ENCODE measurements around the gene GLIPR1L1. TPM values are rescaled to one million over a fixed set of nuclear protein-coding genes. Genes with fewer than 3 reads are reported as not detected.

GLIPR1L1 gene
- total and polyA plus RNA-seq, 2 of the 4 experiments (the other 2 are of a cell fraction), result not detected

DNA sequence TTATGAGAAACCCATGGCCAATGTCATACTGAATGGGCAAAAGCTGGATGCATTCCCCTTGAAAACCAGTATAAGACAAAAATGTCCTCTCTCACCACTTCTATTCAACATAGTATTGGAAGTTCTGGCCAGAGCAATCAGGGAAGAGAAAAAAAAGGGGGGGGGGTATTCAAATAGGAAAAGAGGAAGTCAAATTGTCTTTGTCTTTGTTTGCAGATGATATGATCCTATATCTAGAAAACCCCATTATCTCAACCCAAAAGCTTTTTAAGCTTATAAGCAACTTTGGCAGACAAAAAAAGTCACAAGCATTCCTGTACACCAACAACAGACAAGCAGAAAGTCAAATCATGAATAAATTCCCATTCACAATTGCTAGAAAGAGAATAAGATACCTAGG is 19.5 kb downstream of the GLIPR1L1 start:
- Histone ChIP-seq H2AK5ac (ENCODE audit: low read depth, low read length) (no peak overlapping the region), H2BK120ac (ENCODE audit: low read depth, low read length) (no peak overlapping the region), H2BK20ac (ENCODE audit: low read depth, low read length) (no peak overlapping the region), H3K36me3 (ENCODE audit: control insufficient read depth, insufficient read depth, low read length) (no peaks in the 10 kb centered on the region), H3K23ac (ENCODE audit: low read depth, low read length) (no peak overlapping the region), H3K27ac (ENCODE audit: insufficient read depth, low read length) (no peak overlapping the region), H3K14ac (replicated peaks; ENCODE audit: low read depth, low read length) (no peak overlapping the region), H4K8ac (ENCODE audit: low read depth in 2 of 2, low read length in 2 of 2) (no peak overlapping the region), H3K4me2 (ENCODE audit: low read depth, low read length) (no peak overlapping the region), H3K9me1 (ENCODE audit: insufficient read depth, low read length) (no peaks in the 10 kb centered on the region), H3K79me1 (ENCODE audit: low read depth in 1 of 2, low read length in 2 of 2) (no peaks in the 10 kb centered on the region), H3K56ac (ENCODE audit: extremely low read depth, insufficient read depth, low read length) (no peak overlapping the region), H3K9ac (ENCODE audit: low read depth, low read length) (no peak overlapping the region), H3K9me3 (ENCODE audit: control insufficient read depth, insufficient read depth, low read length) (peaks cover 4% of the 10 kb centered on the region; the same call in 1 of the 2 replicates), H2BK5ac (ENCODE audit: low read depth, low read length, poor library complexity, severe bottlenecking) (no peak overlapping the region), H3K27me3 (ENCODE audit: control insufficient read depth, insufficient read depth, low read length) (no peaks in the 10 kb centered on the region), H4K5ac (ENCODE audit: low read depth, low read length) (no peak overlapping the region), H4K20me1 (ENCODE audit: insufficient read depth, low read length) (no peaks in the 10 kb centered on the region), H2AFZ (replicated peaks; ENCODE audit: low read length, poor library complexity) (no peak overlapping the region), H3K4ac (ENCODE audit: low read depth, low read length) (no peak overlapping the region), H3K18ac (ENCODE audit: low read depth, low read length) (no peak overlapping the region), H2BK15ac (ENCODE audit: low read depth, low read length) (no peak overlapping the region), H3K4me1 (ENCODE audit: control insufficient read depth, insufficient read depth, low read length) (no peaks in the 10 kb centered on the region), H2AK9ac (replicated peaks; ENCODE audit: low read depth, low read length, poor library complexity) (no peak overlapping the region), H3K4me3 (ENCODE audit: insufficient read depth, low read depth, low read length) (no peak overlapping the region), H4K91ac (ENCODE audit: insufficient read depth, low read depth, low read length) (no peak overlapping the region)
- dilution Hi-C loops (cut with HindIII; ENCODE audit: low sequenced_read_pairs, unreplicated experiment) (no loop called here), intact Hi-C loops (cut with micrococcal nuclease) (no loop called here), in situ Hi-C loops (cut with MboI; ENCODE audit: low sequenced_read_pairs) (no loop called here)
- no TSS peak for BruUV-seq (replicated peaks)
- TF ChIP-seq MAZ (IDR thresholded peaks at IDR 0.05; ENCODE audit: borderline replicate concordance, low read depth, low read length) (no peak), RAD21 (IDR thresholded peaks at IDR 0.05; ENCODE audit: low read length) (no peak), RCOR1 (IDR thresholded peaks at IDR 0.05; ENCODE audit: insufficient replicate concordance, low read length) (no peak), FOS (IDR thresholded peaks at IDR 0.05; ENCODE audit: low read depth, low read length) (no peak), MXI1 (IDR thresholded peaks at IDR 0.05; ENCODE audit: borderline replicate concordance, low read depth, low read length) (no peak), RFX5 (IDR thresholded peaks at IDR 0.05; ENCODE audit: low read depth, low read length) (no peak), NFE2L2 (IDR thresholded peaks at IDR 0.05; ENCODE audit: low read depth, low read length) (no peak), ELK1 (IDR thresholded peaks at IDR 0.05; ENCODE audit: borderline replicate concordance, low read depth, low read length) (no peak), POLR2A (IDR thresholded peaks at IDR 0.05; ENCODE audit: low read depth, low read length) (no peak), MAFK (IDR thresholded peaks at IDR 0.05; ENCODE audit: low read depth, low read length) (no peak), BHLHE40 (IDR thresholded peaks at IDR 0.05; ENCODE audit: low read depth, low read length) (no peak), CHD1 (IDR thresholded peaks at IDR 0.05; ENCODE audit: low read depth, low read length) (no peak), CEBPB (IDR thresholded peaks at IDR 0.05; ENCODE audit: low read depth, low read length) (no peak), SMC3 (IDR thresholded peaks at IDR 0.05; ENCODE audit: low read depth, low read length) (no peak)
- TF ChIP-seq, protein P1, sequence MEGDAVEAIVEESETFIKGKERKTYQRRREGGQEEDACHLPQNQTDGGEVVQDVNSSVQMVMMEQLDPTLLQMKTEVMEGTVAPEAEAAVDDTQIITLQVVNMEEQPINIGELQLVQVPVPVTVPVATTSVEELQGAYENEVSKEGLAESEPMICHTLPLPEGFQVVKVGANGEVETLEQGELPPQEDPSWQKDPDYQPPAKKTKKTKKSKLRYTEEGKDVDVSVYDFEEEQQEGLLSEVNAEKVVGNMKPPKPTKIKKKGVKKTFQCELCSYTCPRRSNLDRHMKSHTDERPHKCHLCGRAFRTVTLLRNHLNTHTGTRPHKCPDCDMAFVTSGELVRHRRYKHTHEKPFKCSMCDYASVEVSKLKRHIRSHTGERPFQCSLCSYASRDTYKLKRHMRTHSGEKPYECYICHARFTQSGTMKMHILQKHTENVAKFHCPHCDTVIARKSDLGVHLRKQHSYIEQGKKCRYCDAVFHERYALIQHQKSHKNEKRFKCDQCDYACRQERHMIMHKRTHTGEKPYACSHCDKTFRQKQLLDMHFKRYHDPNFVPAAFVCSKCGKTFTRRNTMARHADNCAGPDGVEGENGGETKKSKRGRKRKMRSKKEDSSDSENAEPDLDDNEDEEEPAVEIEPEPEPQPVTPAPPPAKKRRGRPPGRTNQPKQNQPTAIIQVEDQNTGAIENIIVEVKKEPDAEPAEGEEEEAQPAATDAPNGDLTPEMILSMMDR (conservative IDR thresholded peaks at IDR 0.05; ENCODE audit: low read depth, low read length), result no peak
- TF ChIP-seq, protein P2, sequence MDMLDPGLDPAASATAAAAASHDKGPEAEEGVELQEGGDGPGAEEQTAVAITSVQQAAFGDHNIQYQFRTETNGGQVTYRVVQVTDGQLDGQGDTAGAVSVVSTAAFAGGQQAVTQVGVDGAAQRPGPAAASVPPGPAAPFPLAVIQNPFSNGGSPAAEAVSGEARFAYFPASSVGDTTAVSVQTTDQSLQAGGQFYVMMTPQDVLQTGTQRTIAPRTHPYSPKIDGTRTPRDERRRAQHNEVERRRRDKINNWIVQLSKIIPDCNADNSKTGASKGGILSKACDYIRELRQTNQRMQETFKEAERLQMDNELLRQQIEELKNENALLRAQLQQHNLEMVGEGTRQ (IDR thresholded peaks at IDR 0.05; ENCODE audit: low read depth, low read length), result no peak
- DNase-seq (no peak), ATAC-seq (ENCODE audit: low read depth) (no peak)
- ChIA-PET CTCF (no interaction called here), POLR2A (ENCODE audit: unreplicated experiment) (no interaction called here)
